HG03521 (cell line): ENCODE data around the gene ARHGAP35.

Experiments
- ATAC-seq: cut with Tn5 transposase; IDR thresholded peaks from one replicate; pipeline ENCODE4 v1.9.1; 2021; ENCODE audit warnings: mild to moderate bottlenecking, moderate library complexity; ENCODE audit not compliant: unreplicated experiment

Gene ARHGAP35

DNA sequence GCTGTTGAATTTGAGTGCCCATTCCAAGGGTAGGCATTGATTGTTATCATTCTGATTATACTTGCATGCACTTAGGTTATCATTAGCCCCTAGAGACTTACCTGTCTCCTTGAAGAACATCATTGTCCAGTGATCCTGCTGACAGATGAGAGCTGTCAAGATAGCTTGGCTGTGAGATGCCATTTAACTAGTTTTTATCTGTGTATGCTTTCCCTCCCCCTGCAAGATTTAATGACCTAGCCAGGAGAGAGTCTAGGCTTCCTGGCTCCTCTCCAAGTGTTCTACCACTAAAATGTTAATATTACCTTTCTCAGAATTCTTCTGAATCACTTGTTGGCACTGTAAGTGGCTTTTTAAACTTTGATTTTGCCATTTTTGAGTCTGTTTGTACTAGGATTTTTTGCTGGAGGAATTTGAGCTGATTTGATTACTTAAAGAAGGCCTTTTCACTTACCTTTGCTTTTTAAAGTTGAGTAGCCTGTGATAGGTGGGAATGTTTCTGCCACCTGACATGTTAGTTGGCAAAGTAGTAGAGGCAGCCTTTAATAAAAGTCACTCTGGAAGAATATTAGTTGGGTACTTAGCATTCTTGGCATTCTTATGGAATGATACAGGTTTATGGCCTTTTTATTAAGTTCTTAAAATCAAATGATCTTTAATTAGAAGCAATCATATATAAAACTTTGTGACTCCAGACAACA is 41.1 kb downstream of the ARHGAP35 start:
- ATAC-seq, result no peak

DNA sequence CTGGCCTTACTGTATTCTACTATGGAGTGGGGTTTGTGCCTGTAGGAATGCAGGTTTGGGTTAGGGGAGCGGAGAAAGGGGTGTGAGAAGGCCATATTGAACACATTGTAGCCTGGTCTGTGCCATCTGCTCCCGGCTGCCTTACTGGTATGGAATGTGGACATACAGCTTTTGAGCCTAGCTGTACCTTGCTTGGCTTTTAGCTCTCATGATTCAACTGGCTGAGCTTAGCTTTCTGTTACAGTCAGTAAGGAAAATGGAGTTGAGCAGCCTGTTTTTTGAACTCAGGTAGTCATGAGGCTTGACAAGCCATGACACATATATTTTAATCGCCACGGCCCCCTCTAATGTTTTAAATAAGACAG is 41.6 kb downstream of the ARHGAP35 start:
- no peak for ATAC-seq

DNA sequence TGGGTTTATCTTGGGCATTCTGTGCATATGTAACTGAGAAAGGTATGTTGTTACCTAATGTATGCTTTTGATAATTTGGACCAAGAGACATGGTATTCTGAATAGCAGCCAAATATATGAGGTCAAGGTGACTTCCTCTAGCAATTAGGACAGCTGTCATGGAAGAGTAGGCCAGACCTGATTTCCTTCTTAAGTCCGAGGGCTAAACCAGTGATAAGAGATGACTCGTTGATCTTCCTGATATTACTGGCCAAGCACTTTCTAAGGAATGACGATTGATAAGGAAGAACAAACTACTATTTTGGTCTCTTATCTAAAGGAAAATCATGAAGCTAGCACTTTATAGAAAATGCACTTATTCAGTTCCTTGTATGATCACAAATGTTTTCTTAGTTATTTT is 42.7 kb downstream of the ARHGAP35 start:
- ATAC-seq, result no peak

DNA sequence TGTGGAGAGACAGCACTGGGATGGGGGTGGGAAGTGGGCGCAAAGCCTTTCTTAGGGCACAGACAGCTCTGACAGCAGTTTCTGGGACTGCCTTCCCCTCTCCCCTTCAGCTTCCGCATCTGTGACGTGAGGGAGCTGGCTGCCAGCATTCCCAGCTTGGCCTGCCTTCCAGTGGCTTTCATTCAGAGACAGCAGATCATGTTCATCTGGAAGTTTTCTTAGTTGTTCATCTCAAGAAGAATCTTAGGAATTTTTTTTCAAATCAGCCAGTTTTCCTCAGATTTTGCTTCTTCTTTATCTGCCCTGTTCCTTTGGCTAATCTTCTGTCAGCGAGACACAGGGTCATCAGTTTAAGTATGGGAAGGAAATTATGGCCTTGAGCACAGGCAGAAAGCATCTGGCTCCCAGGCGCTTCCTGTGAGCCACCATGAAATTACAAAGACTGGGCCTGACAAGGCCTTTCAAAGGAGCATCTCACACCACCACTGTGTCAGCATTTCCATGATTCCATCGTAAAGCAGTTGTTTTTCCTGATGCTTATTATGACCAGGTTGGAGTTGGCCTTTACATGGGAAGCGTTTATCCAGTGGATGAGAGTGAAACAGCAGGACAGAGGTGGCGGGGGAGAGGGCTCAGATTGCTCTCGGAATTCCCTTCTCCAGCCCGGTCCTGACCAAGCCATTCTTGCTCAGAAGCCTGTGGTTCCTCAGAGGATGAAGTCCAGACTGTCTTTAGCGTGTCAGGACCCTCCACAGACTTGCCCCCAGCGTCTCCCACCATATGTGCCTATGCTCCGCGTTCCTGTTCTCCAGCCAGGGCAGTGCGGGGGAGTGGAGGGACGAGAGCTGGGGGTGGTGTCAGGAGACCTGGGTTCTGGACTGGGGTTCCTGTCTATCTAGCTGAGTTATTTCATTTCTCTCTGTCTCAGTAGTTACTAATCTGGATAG is 43.6 kb downstream of the ARHGAP35 start:
- no peak for ATAC-seq

DNA sequence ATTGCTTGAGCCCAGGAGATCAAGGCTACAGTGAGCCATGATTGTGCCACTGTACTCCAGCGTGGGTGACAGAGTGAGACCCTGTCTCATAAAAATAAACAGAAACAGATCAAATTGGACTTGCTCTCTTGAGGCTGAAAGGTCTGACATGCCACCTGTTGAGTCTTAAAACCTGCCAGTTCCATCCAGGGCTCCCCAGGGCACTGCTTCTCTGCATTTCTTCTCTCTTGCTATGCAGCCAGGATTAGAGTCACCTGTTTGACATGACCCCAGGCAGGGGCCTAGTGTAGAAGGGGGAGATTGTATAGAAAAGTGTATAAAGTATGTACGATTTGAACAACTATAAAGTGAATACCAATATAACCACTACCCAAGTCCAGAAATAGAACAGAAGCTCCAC is 45.4 kb downstream of the ARHGAP35 start:
- ATAC-seq, result no peak

DNA sequence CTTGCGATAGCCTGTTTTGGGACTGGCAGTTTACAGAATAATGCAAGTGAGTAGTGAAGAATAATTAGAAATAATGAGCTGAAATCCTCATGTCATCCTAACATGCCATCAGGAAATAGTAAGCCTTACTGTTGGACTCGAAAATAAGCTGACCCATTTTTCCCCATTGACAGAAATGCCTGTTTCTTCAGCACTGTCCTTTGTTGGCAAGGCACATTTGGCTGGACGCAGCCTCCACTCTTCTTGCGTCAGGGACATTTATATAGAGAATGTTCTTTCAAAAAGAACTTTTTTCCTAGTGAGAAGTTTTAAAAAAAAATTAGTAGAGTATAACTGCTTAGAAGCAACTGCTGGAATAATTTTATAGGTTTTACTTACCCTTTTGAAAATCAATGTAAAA is 47.1 kb downstream of the ARHGAP35 start:
- no peak for ATAC-seq

DNA sequence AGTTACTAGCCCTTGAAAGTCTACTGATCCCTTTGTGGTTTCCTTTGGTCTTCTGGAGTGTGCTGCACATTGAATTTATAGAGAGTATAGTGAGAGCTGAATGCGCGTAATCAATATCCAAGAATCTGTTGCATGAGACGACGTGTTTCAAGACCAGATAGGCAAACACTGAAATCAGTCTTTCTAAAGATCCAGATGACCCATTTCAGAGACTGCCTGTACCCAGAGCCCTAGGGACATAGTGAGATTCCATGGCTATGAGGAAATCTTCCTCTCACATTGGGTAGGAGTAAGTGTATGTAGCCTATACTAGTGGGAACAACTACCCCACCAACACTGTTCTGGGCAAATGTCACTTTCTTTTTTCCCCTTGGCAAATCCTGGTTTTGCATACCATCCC is 48.6 kb downstream of the ARHGAP35 start:
- ATAC-seq, result no peak
